Right hindlimb (tissue), 1 donor: Measurements from ENCODE around the gene PEX11G.

Experiments
- DNase-seq: peaks from one replicate; pipeline ENCODE4 v3.0.0-alpha.2; 2018

The PEX11G gene

DNA sequence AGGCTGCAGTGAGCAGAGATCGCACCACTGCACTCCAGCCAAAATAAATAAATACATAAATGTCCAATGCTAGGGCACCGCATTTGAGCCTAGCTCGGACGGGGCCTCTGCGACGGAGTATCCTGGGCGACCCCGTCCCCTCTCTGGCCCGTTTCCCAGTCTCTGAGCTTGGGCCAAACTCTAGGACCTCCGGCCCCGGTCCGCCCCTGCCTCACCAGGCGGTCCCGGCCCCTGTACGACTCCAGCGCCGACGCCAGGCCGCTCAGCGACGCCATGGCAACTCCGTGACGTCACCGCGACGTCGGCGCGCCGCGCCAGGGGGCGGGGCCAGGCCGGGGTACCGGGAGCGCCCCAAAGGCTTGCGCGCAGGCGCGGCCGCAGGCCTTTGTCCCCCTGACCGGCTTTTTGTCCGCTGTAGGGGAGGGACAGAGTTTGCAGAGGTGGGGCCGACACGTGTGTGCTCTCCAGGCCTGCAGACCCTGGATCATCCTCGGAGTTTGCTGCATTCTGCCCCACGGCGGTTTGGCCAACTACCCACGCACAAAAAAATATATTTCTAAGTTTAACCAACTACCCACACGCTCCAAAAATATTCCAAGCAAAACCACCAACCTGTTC, at the start of gene PEX11G:
PEX11G (minus strand) TSS at position 300 of the 618 bp plus-strand sequence; CDS start at position 275, 25 bp downstream.
- DNase-seq = peak; percentile 95

DNA sequence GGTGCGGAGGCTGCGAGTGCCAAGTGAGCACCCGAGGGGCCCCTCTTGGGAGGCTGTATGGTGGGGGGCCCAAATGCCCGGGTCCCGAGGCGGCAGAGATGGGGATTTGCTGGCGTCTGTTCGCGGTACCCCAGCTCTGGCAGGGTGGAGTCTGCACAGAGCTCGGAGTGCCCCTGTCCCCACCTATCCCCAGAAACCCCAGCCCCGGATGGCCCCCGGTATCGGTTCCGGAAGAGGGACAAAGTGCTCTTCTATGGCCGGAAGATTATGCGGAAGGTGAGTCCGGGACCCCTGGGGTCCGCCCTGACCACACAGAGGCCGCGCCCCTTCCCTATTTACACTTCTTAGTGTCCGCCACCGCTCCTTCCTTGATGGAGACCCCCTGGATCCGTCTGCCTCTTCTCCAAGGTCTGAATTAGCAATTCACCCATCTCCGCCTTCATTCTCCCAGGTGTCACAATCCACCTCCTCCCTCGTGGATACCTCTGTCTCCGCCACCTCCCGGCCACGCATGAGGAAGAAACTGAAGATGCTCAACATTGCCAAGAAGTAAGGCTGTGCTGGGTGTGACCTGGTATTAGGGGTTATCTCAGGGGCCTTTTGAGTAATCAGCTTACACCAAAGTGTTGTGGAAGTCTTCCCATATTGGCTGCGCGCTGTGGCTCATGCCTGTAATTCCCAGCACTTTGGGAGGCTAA, 47.3 kb upstream of the PEX11G start:
- no peak for DNase-seq

DNA sequence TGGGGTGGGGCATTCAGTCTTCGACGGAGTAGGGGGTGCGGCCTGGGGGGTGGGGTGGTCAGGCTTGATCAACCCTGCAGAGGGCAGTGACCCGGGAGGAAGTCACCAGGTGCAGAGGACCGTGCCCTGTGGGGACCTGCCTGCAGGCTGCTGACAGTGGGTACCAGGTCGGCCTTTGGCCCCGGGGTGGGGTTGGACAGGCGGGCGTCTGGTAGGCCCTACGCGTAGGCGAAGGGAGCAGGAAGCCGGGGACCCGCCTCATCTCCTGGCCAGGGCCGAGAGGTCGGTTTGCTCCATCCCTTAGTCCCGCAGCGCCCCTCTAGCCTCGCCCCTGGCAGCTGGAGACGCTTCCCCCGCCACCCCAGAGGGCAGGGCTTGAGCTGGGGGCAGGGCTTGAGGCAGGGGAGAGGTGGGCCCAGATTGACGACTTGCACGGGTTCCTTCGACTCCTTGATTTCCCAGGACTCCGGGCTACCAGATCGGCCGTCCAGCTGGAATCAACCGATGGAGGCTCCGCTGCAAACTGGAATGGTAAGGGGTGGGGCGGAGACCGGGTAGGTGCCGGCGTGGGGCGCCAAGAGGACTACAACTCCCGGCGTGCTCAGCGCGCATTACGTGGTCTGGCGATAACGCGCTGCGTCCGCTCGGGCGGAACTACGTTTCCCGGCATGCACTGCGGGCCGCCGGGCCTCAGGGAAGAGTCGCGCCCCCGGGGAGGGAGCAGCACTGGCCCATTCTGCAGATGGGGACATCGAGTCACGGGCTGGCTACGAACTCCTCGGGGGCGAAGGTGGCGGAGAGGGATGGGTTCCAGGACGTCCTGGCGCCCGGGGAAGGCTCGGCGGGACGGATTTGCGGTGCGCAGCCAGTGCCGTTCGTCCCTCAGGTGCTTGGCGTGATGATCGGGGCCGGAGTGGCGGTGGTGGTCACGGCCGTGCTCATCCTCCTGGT, 46.5 kb upstream of the PEX11G start, which contains the start of gene PNPLA6:
PNPLA6 (plus strand) TSS at position 671 of the 951 bp plus-strand sequence; CDS start at position 743, 72 bp downstream.
- DNase-seq = peak; percentile 97

DNA sequence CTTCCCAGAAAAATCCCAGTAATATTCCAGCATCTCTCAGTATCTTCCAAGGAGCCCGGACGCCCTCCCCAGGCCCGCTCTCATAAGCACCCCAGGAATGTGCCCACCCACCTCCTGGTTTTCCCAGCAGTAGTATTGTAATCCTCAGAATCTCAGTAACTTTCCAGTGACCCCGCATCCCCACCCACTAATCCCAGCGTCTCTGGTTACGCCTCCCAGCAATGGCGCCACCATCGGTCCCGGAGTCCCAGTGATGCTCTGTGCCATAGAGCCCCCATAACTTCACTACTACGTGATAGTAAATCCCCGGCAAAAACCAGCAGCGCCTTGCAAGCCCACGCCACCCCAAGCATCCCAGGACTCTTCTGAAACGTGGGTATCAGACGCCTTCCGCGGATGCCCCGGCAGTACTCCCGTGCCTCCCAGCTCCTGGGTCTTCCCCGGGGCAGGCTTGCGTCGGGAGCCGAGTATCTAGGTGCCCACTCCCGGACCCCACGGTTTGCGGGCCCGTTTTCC, 45.8 kb upstream of the PEX11G start:
- peak; percentile 89 for DNase-seq

DNA sequence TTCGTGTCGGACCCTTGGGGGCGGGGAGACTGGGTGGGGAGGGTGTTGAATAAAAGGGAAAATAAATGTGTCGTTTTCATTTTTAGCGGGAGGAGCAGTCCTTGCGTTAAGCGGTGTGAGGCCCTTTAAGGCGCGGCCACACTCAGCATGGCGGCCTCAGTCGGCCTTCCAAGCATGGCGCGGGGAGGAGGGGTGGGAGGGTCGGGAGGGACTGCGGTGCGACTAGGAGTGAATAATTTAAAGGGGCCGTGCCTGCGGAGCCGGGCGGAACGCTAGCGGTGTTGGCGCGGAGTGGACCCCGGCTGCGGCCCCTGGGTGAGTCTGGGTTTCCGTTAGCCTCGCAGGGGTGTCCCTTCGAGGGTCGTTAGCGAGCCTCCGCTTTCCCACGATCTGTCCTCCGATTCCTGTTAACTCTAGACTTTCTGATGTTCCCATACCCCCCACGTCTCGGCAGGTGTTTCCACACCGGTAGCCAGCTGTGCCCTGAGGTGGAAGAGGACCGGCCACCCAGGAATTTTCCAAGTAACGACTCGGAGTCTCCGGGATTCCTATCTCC, 45.2 kb upstream of the PEX11G start:
- peak; percentile 95 for DNase-seq

DNA sequence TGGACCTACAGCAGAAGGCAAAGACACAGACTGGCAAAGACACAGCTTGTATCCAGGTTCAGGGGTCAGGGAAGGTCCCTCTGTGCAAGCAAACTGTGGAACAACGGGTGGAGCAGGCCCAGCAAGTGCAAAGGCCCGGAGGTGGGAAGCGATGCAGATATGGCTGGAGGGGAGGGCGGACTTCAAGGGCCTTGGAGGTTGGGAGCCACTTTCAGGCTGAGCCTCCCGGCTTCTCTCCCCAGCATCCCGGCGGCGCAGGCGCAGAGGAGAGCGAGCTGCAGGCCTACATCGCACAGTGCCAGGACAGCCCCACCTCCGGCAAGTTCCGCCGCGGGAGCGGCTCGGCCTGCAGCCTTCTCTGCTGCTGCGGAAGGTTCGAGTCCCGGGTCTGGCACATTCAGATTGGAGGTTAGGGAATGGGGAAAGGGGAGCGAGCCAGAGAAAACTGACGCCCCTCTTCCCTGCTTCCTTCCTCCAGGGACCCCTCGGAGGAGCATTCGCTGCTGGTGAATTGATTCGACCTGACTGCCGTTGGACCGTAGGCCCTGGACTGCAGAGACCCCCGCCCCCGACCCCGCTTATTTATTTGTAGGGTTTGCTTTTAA, 44.5 kb upstream of the PEX11G start:
- peak; percentile 79 for DNase-seq

DNA sequence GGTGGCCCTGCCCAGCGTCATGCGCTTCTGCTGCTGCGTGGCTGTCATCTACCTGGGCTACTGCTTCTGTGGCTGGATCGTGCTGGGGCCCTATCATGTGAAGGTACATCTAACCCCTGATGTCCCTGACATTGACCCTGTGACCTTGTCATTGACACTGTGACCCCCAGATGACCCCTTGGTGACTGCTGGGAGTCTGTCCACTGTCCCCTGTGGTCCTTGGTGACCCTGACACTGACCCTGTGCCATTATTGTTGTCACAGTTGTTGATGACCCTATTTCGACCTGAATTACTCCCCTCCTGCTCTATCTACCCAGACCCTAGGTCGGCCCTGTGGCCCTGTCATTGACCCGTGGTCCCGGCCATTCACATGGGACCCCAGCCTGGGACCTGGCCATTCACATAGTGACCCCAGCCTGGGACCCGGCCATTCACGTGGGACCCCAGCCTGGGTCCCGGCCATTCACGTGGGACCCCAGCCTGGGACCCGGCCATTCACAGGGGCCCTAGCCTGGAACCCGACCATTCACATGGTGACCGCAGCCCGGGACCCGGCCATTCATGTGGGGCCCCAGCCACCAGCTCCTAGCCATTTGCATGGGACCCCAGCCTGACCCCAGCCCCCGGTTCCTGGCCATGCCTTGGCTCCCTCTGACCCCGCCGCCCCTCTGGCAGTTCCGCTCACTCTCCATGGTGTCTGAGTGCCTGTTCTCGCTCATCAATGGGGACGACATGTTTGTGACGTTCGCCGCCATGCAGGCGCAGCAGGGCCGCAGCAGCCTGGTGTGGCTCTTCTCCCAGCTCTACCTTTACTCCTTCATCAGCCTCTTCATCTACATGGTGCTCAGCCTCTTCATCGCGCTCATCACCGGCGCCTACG, 41.0 kb upstream of the PEX11G start:
- DNase-seq = no peak

DNA sequence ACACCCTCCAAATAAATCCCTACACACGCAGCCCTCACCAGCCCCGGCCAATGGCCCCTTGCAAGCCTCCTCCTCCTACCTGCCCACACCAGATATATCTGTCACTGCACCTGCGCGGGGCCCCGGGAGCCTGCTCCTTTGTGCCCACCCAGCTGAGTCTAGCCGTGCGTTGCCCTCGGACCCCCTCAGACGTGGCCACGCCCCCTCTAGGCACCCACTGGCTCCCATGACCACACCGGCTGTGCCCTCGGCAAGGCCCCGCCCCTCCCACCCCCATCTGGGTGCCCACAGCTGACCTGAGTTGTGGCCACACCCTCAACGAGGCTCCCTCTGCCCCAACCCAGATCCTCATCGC, 40.4 kb upstream of the PEX11G start:
- no peak for DNase-seq

DNA sequence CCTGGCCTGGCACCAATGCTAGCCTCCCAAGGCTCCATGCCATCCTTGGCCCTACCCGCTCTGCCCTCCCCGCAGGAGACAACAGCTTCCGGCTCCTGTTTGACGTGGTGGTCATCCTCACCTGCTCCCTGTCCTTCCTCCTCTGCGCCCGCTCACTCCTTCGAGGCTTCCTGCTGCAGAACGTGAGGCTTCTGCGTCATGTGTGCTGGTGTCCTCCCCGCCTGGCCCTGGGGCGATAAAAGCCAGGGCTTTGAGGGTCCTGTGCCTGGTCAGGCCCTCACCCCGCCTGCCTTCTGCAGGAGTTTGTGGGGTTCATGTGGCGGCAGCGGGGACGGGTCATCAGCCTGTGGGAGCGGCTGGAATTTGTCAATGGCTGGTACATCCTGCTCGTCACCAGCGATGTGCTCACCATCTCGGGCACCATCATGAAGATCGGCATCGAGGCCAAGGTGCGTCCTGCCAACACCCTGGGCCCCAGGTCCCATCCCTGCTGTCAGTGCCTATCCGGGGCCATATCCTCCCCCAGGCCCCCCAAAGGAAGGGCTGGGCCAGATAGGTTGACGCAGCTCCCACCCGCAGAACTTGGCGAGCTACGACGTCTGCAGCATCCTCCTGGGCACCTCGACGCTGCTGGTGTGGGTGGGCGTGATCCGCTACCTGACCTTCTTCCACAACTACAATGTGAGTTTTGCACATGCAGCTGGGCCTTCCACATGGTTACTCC, 39.8 kb upstream of the PEX11G start:
- no peak for DNase-seq

DNA sequence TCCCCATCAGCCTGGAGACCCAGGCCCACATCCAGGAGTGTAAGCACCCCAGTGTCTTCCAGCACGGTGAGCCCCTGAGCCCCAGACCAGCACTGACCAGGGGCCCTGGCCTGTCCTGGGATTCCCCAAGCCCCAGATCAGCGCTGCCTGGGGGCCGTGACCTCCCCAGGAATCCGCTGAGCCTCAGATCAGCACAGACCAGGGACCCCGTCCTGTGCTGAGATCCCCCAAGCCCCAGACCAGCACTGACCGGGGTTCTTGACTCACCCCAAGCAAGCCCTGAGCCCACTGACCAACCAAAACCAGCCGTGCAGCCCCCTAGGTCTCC, 39.3 kb upstream of the PEX11G start:
- no peak for DNase-seq

DNA sequence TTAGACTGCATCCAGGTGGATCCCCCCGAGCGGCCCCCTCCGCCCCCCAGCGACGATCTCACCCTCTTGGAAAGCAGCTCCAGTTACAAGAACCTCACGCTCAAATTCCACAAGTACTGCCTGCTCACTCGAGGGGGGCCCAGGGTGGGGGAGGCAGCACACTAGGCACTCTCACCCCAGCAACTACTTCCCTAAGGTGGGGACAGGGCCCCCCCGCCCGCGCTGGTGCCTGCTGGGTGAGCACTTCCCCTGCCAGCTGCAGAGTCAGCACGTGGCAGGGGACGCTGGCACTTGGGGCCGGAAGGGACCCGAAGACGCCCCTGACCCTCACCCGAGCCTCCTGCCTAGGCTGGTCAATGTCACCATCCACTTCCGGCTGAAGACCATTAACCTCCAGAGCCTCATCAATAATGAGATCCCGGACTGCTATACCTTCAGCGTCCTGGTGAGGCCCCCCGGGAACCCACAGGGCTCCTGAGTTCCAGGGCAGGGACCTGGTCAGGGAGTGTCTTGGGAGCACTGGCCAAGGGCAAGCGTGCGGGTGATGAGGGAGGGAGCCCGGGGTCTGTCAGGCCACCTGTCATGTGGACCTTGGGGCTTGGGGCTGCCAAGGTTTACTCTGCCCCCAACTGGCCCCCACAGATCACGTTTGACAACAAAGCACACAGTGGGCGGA, 38.8 kb upstream of the PEX11G start:
- DNase-seq = no peak

DNA sequence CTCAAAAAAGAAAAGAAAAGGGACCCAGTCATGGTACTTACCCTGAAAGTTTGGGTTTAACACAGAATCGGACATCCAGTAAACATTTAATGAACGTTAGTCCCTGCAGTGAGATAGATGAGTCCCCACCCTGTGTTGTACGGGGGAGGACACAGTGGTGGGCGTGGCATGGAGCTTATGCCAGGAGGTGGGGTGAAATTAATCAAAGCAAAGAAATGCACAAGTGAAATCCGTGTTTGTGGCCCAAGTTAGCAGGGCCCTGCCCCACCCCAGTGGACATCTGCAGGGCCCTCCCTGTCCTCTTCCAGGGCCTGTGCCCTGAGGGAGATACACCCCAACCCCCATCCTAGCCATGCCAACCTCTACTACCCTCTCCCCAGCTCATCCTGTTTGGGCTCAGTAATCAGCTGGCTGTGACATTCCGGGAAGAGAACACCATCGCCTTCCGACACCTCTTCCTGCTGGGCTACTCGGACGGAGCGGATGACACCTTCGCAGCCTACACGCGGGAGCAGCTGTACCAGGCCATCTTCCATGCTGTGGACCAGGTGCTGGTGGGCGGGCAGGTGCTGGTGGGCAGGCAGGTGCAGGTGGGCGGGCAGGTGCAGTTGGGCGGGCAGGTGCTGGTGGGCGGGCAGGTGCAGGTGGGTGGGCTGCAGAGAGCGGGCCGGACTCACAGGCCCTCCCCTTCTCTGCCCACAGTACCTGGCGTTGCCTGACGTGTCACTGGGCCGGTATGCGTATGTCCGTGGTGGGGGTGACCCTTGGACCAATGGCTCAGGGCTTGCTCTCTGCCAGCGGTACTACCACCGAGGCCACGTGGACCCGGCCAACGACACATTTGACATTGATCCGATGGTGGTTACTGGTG, 37.5 kb upstream of the PEX11G start:
- no peak for DNase-seq

DNA sequence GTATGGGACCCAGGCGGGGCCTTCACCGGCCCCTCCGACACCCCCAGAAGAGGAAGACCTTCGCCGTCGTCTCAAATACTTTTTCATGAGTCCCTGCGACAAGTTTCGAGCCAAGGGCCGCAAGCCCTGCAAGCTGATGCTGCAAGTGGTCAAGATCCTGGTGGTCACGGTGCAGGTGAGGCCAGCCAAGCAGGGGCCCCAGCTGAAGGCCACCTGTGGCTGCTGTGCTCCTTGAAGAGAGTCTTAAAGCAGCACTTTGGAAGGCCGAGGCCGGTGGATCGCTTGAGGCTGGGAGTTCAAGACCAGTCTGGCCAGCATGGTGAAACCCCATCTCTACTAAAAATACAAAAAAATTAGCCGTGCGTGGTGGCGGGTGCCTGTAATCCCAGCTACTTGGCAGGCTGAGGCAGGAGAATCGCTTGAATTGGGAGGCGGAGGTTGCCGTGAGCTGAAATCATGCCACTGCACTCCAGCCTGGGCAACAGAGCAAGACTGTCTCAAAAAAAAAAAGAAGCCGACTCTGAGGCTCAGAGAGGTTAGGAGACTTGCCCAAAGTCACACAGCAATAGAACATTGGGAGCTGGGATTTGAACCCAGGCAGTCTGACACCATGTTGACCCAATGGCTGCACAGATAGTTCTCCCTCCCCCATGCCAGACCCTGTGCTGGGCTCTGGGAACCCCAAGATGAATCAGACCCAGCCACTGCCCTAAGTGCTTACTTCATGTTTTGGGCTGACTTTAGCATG, 36.3 kb upstream of the PEX11G start:
- DNase-seq = no peak

DNA sequence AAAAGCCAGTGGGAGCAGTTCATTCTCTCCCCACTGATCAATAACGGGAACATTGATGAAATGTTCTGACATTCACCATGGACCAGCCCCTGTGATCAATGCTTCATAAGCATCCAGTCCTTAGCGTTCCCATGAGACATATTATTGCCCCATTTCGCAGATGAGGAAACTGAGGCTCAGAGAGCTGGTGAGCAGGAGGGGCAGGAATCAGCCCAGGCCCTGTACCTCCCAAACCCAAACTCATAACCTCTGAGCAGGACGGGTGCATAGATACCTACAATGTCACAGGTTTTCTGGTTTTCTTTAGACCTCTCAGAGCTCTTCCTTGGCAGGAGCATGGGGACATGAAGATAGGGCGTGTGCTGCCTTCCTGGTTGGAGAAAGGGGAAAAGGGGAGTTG, 35.7 kb upstream of the PEX11G start:
- no peak for DNase-seq

DNA sequence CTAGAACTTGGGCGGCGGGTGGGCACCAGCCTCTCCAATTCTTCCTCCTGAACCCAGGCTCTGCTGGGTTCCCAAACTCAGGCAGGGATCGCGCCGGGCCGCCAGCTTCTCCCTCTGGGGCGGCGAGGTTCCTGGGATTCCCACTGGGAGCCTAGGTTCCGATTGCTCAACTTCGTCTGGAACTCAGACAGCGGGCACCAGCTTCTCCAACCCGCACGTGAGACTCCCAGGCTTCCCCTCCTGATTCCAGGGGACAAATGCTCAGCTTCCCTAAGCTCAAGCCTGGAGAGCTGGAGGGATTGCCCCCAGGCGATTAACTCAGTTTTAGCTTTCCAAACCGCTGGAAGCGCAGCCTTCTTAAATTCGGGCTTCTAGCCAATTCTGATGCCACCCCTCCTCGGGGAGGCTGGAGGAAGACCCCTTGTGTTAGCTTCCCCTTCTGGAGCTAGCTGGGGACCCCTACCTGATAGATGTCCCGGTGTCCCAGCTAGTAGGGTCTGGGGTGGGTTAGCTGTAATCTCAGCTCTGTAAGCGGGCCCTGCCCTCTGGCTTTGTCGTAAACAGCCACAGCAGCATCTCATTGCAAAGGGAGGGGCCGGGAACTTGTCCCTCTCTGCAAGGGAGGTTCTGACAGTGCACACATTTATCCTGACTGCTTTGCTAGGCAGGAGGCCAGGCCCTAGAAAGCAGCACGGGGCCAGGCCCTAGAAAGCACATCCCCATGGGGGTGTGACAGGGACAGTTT, 34.3 kb upstream of the PEX11G start:
- DNase-seq = no peak

DNA sequence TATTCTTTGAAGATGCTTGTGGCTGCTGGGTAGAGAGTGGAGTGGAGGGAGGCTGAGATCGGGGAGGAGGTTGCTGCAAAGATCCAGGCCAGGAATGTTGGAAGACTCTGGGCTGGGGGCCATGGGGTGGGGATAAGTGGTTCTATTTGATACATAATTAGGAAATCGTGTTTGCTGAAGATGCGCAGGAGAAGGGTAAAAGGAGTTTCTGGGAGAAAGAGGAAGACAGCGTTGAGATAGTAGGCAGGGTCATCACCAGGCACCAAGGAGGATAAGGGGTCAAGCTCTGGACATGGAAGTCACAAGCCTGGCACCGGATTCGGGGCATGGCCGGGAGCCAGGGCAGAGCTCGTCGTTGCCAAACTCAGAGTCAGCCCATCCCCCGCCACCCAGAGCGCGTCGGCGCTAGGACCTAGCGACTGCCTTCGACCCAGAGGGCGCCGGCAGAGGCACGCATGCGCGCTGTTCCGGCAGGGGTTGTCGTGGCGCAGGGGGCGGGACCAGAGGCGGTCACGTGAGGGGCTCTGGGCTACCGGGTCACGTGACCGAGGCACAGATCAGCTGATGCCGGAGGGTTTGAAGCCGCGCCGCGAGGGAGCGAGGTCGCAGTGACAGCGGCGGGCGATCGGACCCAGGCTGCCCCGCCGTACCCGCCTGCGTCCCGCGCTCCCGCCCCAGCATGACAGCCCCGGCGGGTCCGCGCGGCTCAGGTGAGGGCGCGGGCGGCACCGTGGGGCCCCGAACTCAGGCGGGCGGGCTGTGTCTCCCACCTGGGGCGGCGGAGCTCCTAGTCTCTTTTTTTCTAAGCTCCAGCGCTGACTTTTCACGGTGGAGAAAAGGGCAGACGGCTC, 33.5 kb upstream of the PEX11G start, which contains the start of gene MCOLN1:
MCOLN1 (plus strand) TSS at position 553 of the 851 bp plus-strand sequence; CDS start at position 680, 127 bp downstream.
- peak; percentile 99 for DNase-seq
